SKM-1 (cell line): ENCODE data around the gene RELN.

ENCODE experiments used
- DNase-seq: peaks from one replicate; lab custom pipeline; 2025; ENCODE audit not compliant: unreplicated experiment; lab: John Stamatoyannopoulos, UW

The RELN gene

GRCh38 chr7:103991406-103991805, 1.9 kb upstream of the RELN start:
- no peak for DNase-seq

GRCh38 chr7:103990991-103991390, 1.5 kb upstream of the RELN start:
- no peak for DNase-seq

- no peak for DNase-seq
Observed at GRCh38 chr7:103989785-103990767, 618 bp upstream of the RELN start.

- DNase-seq = no peak
Observed at GRCh38 chr7:103988468-103989199, 824 bp downstream of the RELN start.

- DNase-seq = no peak
Observed at GRCh38 chr7:103987451-103987850, 2.0 kb downstream of the RELN start.

GRCh38 chr7:103985565-103986126, 3.8 kb downstream of the RELN start:
- no peak for DNase-seq

GRCh38 chr7:103984050-103984449, 5.4 kb downstream of the RELN start:
- no peak for DNase-seq

- DNase-seq = no peak
Observed at GRCh38 chr7:103983201-103983977, 6.1 kb downstream of the RELN start.

- DNase-seq = no peak
Observed at GRCh38 chr7:103981003-103981423, 8.4 kb downstream of the RELN start.

- DNase-seq = no peak
Observed at GRCh38 chr7:103972779-103973434, 16.6 kb downstream of the RELN start.

- no peak for DNase-seq
Observed at GRCh38 chr7:103967401-103967800, 22.1 kb downstream of the RELN start.

GRCh38 chr7:103966593-103967277, 22.7 kb downstream of the RELN start:
- DNase-seq = no peak

- no peak for DNase-seq
Observed at GRCh38 chr7:103964269-103964668, 25.2 kb downstream of the RELN start.

GRCh38 chr7:103962070-103962469, 27.4 kb downstream of the RELN start:
- no peak for DNase-seq

GRCh38 chr7:103958284-103958818, 31.1 kb downstream of the RELN start:
- DNase-seq = no peak

- no peak for DNase-seq
Observed at GRCh38 chr7:103955985-103956384, 33.5 kb downstream of the RELN start.

- DNase-seq = no peak
Observed at GRCh38 chr7:103952408-103952807, 37.0 kb downstream of the RELN start.

- DNase-seq = no peak
Observed at GRCh38 chr7:103951311-103951710, 38.1 kb downstream of the RELN start.

- no peak for DNase-seq
Observed at GRCh38 chr7:103949374-103949773, 40.1 kb downstream of the RELN start.
